Measurements from ENCODE around the gene FKBP5. TPM values are rescaled to one million over a fixed set of nuclear protein-coding genes. Genes with fewer than 3 reads are reported as not detected.
A peak's percentile ranks its signal among the peaks of the same experiment; 100 is the strongest.

The FKBP5 gene
- total RNA-seq, 6 experiments from 2014 or later: 7.6 to 12.9 (median 11.8) TPM

DNA sequence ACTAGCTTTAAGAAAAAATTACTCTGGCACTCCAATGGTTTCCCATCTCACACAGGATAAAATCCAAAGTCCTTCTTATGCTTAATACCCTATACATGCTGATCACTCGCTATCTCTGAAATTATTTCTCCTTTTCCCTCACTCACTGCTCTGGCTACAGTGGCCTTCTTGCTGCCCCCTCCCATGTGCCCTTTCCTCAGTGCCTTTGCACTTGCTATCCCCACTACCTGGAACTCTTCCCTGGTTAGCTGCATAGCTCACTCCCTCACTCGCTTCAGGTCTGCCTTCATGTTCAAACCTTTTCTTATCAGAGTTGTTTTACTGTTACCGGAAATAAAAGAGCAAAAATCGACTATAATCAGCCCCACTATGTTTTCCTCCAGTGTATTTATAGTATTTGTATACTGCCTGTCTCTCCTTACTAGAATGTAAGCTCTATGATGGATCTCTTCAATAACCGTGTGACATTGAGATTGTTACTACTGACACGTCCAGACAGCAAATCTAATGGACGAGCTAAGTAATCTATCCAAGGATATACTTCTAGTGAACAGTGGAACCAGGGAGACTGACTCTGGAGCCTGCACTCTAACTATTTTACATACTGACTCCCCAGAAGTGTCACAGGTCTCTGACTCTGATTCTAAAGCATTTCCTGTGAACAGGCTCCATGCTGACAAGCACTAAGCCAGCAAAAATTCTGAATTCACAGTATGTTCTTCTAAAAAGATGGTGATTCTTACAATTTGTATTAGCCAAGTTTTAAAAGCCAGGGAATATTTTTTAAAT is 25.1 kb downstream of the FKBP5 start:
- Mint-ChIP-seq H3K36me3 (ENCODE audit: low read depth) (no peaks in the 10 kb centered on the region), H3K4me3 (no peak overlapping the region), H3K27ac (no peak overlapping the region), H3K4me1 (ENCODE audit: low read depth) (peaks cover 12% of the 10 kb centered on the region), H3K27me3 (ENCODE audit: insufficient read depth) (no peaks in the 10 kb centered on the region), H3K9me3 (no peaks in the 10 kb centered on the region)
- TF ChIP-seq, protein P1, sequence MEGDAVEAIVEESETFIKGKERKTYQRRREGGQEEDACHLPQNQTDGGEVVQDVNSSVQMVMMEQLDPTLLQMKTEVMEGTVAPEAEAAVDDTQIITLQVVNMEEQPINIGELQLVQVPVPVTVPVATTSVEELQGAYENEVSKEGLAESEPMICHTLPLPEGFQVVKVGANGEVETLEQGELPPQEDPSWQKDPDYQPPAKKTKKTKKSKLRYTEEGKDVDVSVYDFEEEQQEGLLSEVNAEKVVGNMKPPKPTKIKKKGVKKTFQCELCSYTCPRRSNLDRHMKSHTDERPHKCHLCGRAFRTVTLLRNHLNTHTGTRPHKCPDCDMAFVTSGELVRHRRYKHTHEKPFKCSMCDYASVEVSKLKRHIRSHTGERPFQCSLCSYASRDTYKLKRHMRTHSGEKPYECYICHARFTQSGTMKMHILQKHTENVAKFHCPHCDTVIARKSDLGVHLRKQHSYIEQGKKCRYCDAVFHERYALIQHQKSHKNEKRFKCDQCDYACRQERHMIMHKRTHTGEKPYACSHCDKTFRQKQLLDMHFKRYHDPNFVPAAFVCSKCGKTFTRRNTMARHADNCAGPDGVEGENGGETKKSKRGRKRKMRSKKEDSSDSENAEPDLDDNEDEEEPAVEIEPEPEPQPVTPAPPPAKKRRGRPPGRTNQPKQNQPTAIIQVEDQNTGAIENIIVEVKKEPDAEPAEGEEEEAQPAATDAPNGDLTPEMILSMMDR (IDR thresholded peaks at IDR 0.05): no peak
- DNase-seq: peak; percentile 74

DNA sequence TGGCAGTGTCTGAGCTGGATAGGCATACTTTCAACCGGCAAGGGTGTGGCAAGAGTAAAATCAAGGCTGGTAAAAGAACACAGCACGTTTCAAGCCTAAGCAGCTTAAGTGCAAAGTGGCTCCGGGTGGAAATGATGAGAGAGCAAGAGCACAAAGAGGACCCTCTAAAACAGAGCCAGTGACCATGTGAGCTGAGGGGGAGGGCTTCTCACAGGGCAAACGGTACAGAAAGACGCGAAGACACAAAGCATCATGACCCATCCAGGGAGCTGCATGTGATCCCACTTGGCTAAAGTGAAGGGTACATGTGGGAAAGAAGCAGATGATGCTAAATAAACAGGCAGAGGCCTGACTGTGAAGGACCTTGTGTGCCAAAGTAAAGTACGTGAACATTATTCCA is 25.7 kb downstream of the FKBP5 start:
- H3K27me3 Mint-ChIP-seq (ENCODE audit: insufficient read depth): no peaks in the 10 kb centered on the region
- TF ChIP-seq, protein P1 (IDR thresholded peaks at IDR 0.05): no peak
- H3K4me1 Mint-ChIP-seq (ENCODE audit: low read depth): peaks cover 6% of the 10 kb centered on the region
- DNase-seq: no peak
- H3K4me3 Mint-ChIP-seq: no peak overlapping the region
- no peak overlapping the region for H3K27ac Mint-ChIP-seq
- no peaks in the 10 kb centered on the region for H3K9me3 Mint-ChIP-seq
- no peaks in the 10 kb centered on the region for H3K36me3 Mint-ChIP-seq (ENCODE audit: low read depth)

DNA sequence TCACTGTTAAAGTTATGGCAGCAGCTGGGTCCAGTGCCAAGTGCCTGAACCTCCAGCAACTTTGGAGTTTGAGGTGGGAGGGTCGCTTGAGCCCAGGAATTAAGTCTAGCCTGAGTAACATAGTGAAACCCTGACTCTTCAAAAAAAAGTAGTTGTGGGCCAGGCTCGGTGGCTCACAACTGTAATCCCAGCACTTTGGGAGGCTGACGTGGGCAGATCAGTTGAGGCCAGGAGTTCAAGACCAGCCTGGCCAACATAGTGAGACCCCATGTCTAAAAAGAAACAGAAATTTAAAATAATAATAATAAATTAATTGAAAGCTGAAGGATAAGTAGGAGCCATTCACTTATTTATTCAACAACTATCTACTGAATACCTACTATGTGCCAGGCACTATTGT is 33.8 kb downstream of the FKBP5 start:
- no peak for DNase-seq
- TF ChIP-seq, protein P1 (IDR thresholded peaks at IDR 0.05): no peak
- H3K9me3 Mint-ChIP-seq: no peaks in the 10 kb centered on the region
- H3K27ac Mint-ChIP-seq: no peak overlapping the region
- no peaks in the 10 kb centered on the region for H3K4me1 Mint-ChIP-seq (ENCODE audit: low read depth)
- H3K4me3 Mint-ChIP-seq: no peak overlapping the region
- H3K36me3 Mint-ChIP-seq (ENCODE audit: low read depth): no peaks in the 10 kb centered on the region
- H3K27me3 Mint-ChIP-seq (ENCODE audit: insufficient read depth): no peaks in the 10 kb centered on the region

DNA sequence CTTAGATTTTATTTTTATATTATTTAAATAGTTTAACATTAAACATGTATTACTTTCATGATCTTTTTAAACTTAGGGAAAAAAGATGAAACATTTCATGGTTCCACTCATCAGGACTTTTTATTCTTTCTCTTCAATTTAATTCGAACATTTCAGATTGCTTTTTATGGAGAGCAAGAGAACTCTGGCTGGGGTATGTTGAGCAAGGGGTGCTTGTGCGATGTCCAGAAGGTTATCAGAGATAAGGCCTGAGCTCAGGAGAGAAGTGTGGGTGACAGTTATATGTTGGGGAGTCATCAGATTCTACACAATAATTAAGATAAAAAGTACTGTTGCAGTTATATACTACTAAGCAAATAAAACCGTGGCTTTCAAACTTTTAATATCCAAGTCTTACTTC is 37.5 kb downstream of the FKBP5 start:
- TF ChIP-seq, protein P1 (IDR thresholded peaks at IDR 0.05): no peak
- Mint-ChIP-seq H3K36me3 (ENCODE audit: low read depth) (no peaks in the 10 kb centered on the region), H3K27me3 (ENCODE audit: insufficient read depth) (no peaks in the 10 kb centered on the region), H3K27ac (no peak overlapping the region), H3K4me1 (ENCODE audit: low read depth) (no peaks in the 10 kb centered on the region), H3K9me3 (no peaks in the 10 kb centered on the region), H3K4me3 (no peak overlapping the region)
- DNase-seq: no peak

DNA sequence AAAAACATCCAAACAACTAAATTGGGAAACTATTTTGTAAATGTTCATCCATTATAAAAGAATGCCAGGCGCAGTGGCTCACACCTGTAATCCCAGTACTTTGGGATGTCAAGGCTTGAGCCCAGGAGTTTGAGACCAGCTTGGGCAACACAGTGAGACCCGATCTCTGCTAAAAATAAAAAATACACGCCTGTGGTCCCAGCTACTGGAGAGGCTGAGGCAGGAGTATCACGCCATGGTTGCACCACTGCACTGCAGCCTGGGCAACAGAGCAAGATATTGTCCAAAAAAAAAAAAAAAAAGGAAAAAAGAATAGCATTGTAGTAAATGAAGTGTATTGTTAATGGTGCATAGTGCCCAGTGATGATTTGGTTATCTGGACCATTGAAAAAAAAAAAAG is 38.7 kb downstream of the FKBP5 start:
- H3K36me3 Mint-ChIP-seq (ENCODE audit: low read depth): no peaks in the 10 kb centered on the region

More for the DNA sequence above, 38.7 kb downstream of the FKBP5 start:
- H3K4me1 Mint-ChIP-seq (ENCODE audit: low read depth): no peaks in the 10 kb centered on the region
- DNase-seq: no peak
- H3K27ac Mint-ChIP-seq: no peak overlapping the region
- TF ChIP-seq, protein P1 (IDR thresholded peaks at IDR 0.05): no peak
- H3K27me3 Mint-ChIP-seq (ENCODE audit: insufficient read depth): no peaks in the 10 kb centered on the region
- no peaks in the 10 kb centered on the region for H3K9me3 Mint-ChIP-seq
- no peak overlapping the region for H3K4me3 Mint-ChIP-seq
